Measurements from ENCODE around the gene ERCC1.

Gene ERCC1

GRCh38 chr19:45457776-45458175 lies 34.1 kb upstream of the ERCC1 start:
- no peak overlapping the region for H3K4me2 ChIP-seq (ENCODE audit: low read length)
- TF ChIP-seq CTCF (IDR thresholded peaks at IDR 0.05): no peak
- no peak overlapping the region for H2AFZ ChIP-seq
- H3K27ac ChIP-seq: no peak overlapping the region
- H3K4me1 ChIP-seq: peaks cover 13% of the 10 kb centered on the region
- no peak overlapping the region for H3K9ac ChIP-seq
- H3K9me3 ChIP-seq (ENCODE audit: control insufficient read depth, low read length): no peaks in the 10 kb centered on the region
- H3K27me3 ChIP-seq (ENCODE audit: control insufficient read depth, insufficient read depth, low read length): no peaks in the 10 kb centered on the region
- H3K4me3 ChIP-seq (ENCODE audit: low read depth, low read length): no peak overlapping the region
- no peaks in the 10 kb centered on the region for H3K36me3 ChIP-seq (ENCODE audit: control insufficient read depth, insufficient read depth, low read length)
- H3K79me2 ChIP-seq: no peaks in the 10 kb centered on the region

GRCh38 chr19:45456500-45456815 lies 32.7 kb upstream of the ERCC1 start:
- Histone ChIP-seq H3K4me2 (ENCODE audit: low read length) (no peak overlapping the region), H2AFZ (peak overlapping the region; percentile 61), H3K9ac (no peak overlapping the region), H3K4me3 (ENCODE audit: low read depth, low read length) (no peak overlapping the region), H3K9me3 (ENCODE audit: control insufficient read depth, low read length) (no peaks in the 10 kb centered on the region), H3K36me3 (ENCODE audit: control insufficient read depth, insufficient read depth, low read length) (no peaks in the 10 kb centered on the region), H3K27ac (peak overlapping the region; percentile 75), H3K4me1 (peaks cover 15% of the 10 kb centered on the region), H3K27me3 (ENCODE audit: control insufficient read depth, insufficient read depth, low read length) (no peaks in the 10 kb centered on the region), H3K79me2 (no peaks in the 10 kb centered on the region)
- TF ChIP-seq CTCF (IDR thresholded peaks at IDR 0.05): no peak

GRCh38 chr19:45455707-45456499 lies 32.2 kb upstream of the ERCC1 start:
- peaks cover 18% of the 10 kb centered on the region for H3K4me1 ChIP-seq
- no peak for TF ChIP-seq CTCF (IDR thresholded peaks at IDR 0.05)
- H3K36me3 ChIP-seq (ENCODE audit: control insufficient read depth, insufficient read depth, low read length): no peaks in the 10 kb centered on the region
- peak overlapping the region; percentile 50 for H3K4me2 ChIP-seq (ENCODE audit: low read length)
- peak overlapping the region; percentile 75 for H3K27ac ChIP-seq
- no peak overlapping the region for H3K4me3 ChIP-seq (ENCODE audit: low read depth, low read length)
- peak overlapping the region; percentile 61 for H2AFZ ChIP-seq
- H3K9ac ChIP-seq: no peak overlapping the region
- H3K27me3 ChIP-seq (ENCODE audit: control insufficient read depth, insufficient read depth, low read length): no peaks in the 10 kb centered on the region
- no peaks in the 10 kb centered on the region for H3K9me3 ChIP-seq (ENCODE audit: control insufficient read depth, low read length)
- no peaks in the 10 kb centered on the region for H3K79me2 ChIP-seq

- H3K4me3 ChIP-seq (ENCODE audit: low read depth, low read length): no peak overlapping the region
- no peaks in the 10 kb centered on the region for H3K27me3 ChIP-seq (ENCODE audit: control insufficient read depth, insufficient read depth, low read length)
- H3K4me1 ChIP-seq: peaks cover 25% of the 10 kb centered on the region
- no peak overlapping the region for H3K4me2 ChIP-seq (ENCODE audit: low read length)
- TF ChIP-seq CTCF (IDR thresholded peaks at IDR 0.05): no peak
- no peaks in the 10 kb centered on the region for H3K79me2 ChIP-seq
- H3K9me3 ChIP-seq (ENCODE audit: control insufficient read depth, low read length): no peaks in the 10 kb centered on the region
- H3K36me3 ChIP-seq (ENCODE audit: control insufficient read depth, insufficient read depth, low read length): no peaks in the 10 kb centered on the region
- H3K9ac ChIP-seq: no peak overlapping the region
- H2AFZ ChIP-seq: peak overlapping the region; percentile 86
- peak overlapping the region; percentile 99 for H3K27ac ChIP-seq
Measured at GRCh38 chr19:45451850-45452387, 28.2 kb upstream of the ERCC1 start.
